Stimulated activated effector memory CD8-positive, alpha-beta T cell treated with anti-CD3 and anti-CD28 coated beads, Interleukin-12 subunit alpha, Interleukin-12 subunit beta, amount 100 ng/mL, for 72 hours (primary cell): ENCODE measurements around the gene DNAH10.

Experiments used
- ATAC-seq: fragments of 150-1000 bp; cut with Tn5 transposase; 2 replicates; pipeline ENCODE4 v1.10.0; 2021
- DNase-seq, 2 donors: peaks; one replicate each; pipeline ENCODE4 v3.0.0; 2021 to 2022; ENCODE audit warnings: low spot score in 2 of 2
- H3K27ac Mint-ChIP-seq: one replicate; pipeline ENCODE4 v1.8.0; 2022; ENCODE audit warnings: mild to moderate bottlenecking, mixed read lengths
- H3K36me3 Mint-ChIP-seq: one replicate; pipeline ENCODE4 v1.8.0; 2022; ENCODE audit warnings: mild to moderate bottlenecking, mixed read lengths
- H3K4me1 Mint-ChIP-seq: one replicate; pipeline ENCODE4 v1.8.0; 2022; ENCODE audit warnings: mixed read lengths
- H3K4me3 Mint-ChIP-seq: one replicate; pipeline ENCODE4 v1.8.0; 2022; ENCODE audit warnings: mild to moderate bottlenecking, mixed read lengths
- H3K9me3 Mint-ChIP-seq: one replicate; pipeline ENCODE4 v1.8.0; 2022; ENCODE audit warnings: mixed read lengths

DNAH10 gene

DNA sequence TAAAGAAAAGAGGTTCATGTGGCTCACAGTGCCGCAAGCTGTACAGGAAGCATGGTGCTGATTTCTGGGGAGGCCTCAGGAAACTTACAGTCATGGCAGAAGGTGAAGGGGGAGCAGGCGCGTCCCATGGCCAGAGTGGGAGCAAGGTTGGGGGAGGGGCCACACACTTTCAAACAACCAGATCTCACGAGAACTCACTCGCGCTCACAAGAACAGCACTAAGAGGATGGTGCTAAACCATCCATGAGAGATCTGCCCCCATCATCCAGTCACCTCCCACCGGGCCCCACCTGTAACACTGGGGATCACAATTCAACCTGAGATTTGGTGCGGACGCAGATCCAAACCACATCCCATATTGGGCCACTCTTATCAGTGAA lies 130.1 kb downstream of the DNAH10 start:
- Mint-ChIP-seq H3K4me1 (no peaks in the 10 kb centered on the region), H3K27ac (no peak overlapping the region), H3K4me3 (no peak overlapping the region), H3K36me3 (no peaks in the 10 kb centered on the region), H3K9me3 (no peaks in the 10 kb centered on the region)
- ATAC-seq = no peak
- DNase-seq = no peak

DNA sequence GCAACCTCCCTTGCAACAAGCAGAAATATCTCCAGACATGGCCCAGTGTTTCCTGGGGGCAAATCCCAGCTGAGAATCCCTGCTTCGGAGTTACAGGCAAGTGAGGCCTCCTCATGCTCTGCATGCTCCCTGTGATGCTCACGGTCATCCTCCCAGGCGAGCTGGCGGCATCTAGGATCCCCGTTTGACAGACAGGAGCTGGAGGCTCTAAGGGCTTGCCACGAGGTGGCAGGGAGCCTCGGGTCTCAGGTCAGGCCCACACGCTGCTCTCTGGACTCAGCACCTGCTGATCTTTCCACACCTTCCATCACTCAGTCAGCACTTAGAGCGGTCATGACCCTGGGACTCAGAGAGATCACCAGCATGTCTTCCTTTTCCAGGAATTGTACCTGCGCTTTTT lies 130.8 kb downstream of the DNAH10 start:
- H3K9me3 Mint-ChIP-seq = no peaks in the 10 kb centered on the region

DNA sequence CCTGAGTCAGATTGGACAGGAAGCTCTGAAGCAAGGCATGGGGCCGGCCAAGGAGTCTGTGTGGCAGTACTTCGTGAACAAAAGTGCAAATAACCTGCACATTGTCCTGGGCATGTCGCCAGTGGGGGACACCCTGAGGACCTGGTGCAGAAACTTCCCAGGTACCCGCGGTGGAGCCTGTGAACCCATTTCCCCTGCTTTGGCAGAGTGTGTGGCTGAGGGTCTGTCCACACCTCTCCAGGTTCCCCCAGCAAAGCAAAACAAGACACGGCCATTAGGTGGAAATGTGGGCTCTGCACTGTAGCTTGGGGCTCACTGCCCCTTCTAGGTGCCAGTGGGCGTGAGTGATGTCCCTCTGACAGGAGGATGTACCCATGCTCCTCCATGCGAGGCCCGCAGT lies 131.2 kb downstream of the DNAH10 start:
- Mint-ChIP-seq H3K4me1 (no peaks in the 10 kb centered on the region), H3K27ac (no peak overlapping the region), H3K9me3 (no peaks in the 10 kb centered on the region), H3K4me3 (no peak overlapping the region), H3K36me3 (no peaks in the 10 kb centered on the region)
- DNase-seq (no peak), ATAC-seq (no peak)

More for the DNA sequence above, 130.8 kb downstream of the DNAH10 start:
- ATAC-seq (peak; percentile 8), DNase-seq (no peak)
- H3K27ac Mint-ChIP-seq = no peak overlapping the region
- H3K4me3 Mint-ChIP-seq = no peak overlapping the region
- H3K4me1 Mint-ChIP-seq = no peaks in the 10 kb centered on the region
- no peaks in the 10 kb centered on the region for H3K36me3 Mint-ChIP-seq

DNA sequence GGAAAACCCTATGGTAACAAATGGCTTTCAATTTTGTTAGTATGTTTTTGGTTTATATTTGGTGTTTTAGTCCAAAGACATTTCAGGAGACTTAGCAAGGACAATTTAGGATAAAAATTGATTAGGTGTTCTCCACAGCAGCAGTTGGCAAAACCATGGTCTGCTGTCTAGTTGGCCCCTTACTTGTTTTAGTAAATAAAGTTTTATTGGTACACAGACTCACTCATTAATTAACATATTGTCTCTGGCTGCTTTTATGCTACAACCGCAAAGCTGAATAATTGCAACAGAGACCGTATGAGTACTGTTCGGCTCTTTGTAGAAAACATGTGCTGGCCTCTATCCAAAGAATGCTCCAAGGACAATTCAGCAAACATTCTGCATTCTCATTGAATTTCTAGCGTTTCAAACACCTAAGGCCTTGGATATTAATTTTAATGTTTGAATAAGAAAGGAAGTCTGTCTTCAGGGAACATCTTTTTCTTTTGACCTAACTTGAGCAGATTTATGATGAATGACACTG lies 132.8 kb downstream of the DNAH10 start:
- no peaks in the 10 kb centered on the region for H3K36me3 Mint-ChIP-seq
- no peaks in the 10 kb centered on the region for H3K9me3 Mint-ChIP-seq
- no peaks in the 10 kb centered on the region for H3K4me1 Mint-ChIP-seq
- no peak overlapping the region for H3K27ac Mint-ChIP-seq
- DNase-seq = no peak
- no peak overlapping the region for H3K4me3 Mint-ChIP-seq
- no peak for ATAC-seq

DNA sequence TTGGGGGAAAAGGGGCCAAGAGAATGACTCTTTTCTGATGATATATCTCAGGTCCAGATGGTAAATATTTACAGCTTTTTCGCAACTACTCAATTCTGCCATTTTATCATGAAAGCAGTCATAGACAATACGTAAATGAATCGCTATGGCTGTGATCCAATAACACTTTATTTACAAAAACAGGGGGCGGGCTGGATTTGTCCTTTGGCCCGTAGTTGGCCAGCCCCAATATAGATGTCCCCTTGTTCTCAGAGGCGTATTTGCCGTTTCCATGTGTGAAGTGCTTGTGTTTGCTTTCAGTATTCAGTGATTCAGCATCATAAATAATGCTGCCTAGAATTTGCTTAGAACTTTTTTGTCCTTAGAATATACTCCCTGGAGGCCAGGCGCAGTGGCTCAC lies 133.3 kb downstream of the DNAH10 start:
- no peak for ATAC-seq
- Mint-ChIP-seq H3K4me3 (no peak overlapping the region), H3K4me1 (no peaks in the 10 kb centered on the region), H3K9me3 (no peaks in the 10 kb centered on the region), H3K36me3 (no peaks in the 10 kb centered on the region), H3K27ac (no peak overlapping the region)
- DNase-seq = no peak

DNA sequence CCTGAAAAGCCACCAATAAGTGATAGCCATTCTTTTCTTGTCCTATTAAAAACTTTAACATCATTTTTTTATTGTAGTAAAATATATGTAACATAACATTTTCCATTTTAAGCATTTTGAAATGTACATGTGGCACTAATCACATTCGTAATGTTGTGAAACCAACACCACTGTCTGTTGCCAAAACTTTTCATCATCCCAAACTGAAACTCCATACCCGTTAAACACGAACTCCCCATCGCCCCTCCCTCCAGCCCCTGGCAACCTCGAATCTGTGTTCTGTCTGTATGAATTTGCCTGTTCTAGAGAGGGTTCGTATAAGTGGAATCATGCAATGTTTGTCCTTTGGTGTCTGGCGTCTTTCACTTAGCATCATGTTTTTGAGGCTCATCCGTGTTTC lies 134.7 kb downstream of the DNAH10 start:
- H3K4me1 Mint-ChIP-seq = peaks cover 7% of the 10 kb centered on the region
- ATAC-seq = no peak
- no peak overlapping the region for H3K27ac Mint-ChIP-seq

DNA sequence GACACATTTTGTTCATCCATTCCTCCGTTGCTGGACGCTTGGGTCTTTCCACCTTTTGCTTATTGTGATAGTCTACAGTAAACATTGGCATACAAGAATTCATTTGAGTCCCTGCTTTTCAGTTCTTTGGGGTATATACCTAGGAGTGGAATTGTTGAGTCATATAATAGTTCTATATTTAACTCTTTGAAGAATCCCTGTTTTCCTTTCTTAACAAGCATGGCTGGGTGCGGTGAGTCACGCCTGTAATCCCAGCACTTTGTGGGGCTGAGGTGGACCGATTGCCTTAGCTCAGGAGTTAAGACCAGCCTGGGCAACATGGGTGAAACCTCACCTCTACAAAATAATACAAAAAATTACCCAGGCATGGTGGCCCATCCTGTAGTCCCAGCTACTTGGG lies 135.1 kb downstream of the DNAH10 start:
- Mint-ChIP-seq H3K9me3 (no peaks in the 10 kb centered on the region), H3K36me3 (no peaks in the 10 kb centered on the region), H3K4me3 (no peak overlapping the region), H3K4me1 (peaks cover 7% of the 10 kb centered on the region), H3K27ac (no peak overlapping the region)
- no peak for DNase-seq
- ATAC-seq = no peak

More for the DNA sequence above, 134.7 kb downstream of the DNAH10 start:
- H3K9me3 Mint-ChIP-seq = no peaks in the 10 kb centered on the region
- no peak for DNase-seq
- no peak overlapping the region for H3K4me3 Mint-ChIP-seq
- H3K36me3 Mint-ChIP-seq = no peaks in the 10 kb centered on the region

DNA sequence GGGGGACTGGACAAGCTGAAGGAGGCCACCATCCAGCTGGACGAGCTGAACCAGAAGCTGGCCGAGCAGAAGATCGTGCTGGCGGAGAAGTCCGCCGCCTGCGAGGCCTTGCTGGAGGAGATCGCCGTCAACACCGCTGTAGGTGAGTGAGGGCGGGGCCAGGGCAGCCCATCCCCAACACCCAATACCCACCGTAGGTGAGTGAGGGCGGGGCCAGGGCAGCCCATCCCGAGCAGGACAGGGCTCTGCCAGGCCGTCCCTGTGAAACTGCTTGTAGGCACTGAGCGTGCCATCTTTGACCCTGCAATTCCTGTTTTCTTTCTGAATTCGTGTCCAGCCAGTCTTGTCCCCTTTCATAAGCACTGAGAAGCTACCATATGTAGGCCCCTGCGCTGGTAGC lies 136.6 kb downstream of the DNAH10 start:
- Mint-ChIP-seq H3K4me3 (no peak overlapping the region), H3K27ac (no peak overlapping the region), H3K4me1 (peaks cover 7% of the 10 kb centered on the region), H3K36me3 (no peaks in the 10 kb centered on the region), H3K9me3 (no peaks in the 10 kb centered on the region)
- ATAC-seq = no peak
- DNase-seq = no peak

DNA sequence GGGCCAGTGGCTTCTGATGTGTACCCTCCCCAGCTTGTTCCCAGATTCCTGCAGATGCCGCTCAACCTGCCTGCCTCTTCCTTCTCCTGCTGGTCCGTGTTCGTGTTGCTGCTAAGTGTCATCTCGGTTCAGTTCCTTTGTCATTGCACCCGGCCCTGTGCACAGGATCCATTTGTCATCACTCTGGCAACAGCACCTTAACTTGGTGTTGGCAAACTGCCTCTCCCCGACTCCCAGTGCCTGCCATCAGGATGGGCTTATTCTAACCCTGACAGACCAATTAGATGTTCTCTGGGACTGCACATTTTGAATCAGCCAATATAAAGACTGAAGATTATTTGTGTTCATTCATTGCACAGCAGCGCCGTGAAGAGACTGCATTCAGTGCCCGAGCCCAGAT lies 137.3 kb downstream of the DNAH10 start:
- H3K4me3 Mint-ChIP-seq = no peak overlapping the region
- no peaks in the 10 kb centered on the region for H3K9me3 Mint-ChIP-seq
- no peaks in the 10 kb centered on the region for H3K36me3 Mint-ChIP-seq
- ATAC-seq = no peak
- no peak overlapping the region for H3K27ac Mint-ChIP-seq
- H3K4me1 Mint-ChIP-seq = peaks cover 7% of the 10 kb centered on the region
- no peak for DNase-seq

DNA sequence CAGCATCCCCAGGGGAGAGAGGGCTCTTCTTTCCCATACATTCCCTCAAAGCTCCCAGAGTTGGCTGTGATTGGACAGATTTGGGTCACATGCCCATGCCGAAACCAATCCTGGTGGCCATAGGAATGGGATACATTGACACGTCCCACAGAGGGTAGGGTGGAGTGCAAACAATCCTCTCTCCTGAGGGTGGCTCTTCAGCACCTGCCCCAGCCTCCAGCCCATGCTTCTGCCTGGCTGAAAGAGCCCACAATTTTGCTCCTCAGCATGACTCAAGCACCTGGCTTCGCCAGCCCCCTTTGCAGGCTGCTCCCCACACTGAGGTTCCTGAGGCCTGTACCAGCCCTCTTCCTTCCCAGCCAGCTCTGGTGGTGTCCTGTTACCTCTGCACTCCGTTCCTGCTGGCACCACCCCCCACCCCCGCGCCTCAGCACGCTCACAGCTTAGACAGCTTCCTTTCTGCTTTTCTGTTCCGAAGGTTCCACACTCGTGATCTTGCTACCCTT lies 138.8 kb downstream of the DNAH10 start:
- Mint-ChIP-seq H3K4me3 (no peak overlapping the region), H3K27ac (no peak overlapping the region), H3K9me3 (no peaks in the 10 kb centered on the region), H3K4me1 (peaks cover 14% of the 10 kb centered on the region), H3K36me3 (no peaks in the 10 kb centered on the region)
- DNase-seq (no peak), ATAC-seq (peak; percentile 41)

DNA sequence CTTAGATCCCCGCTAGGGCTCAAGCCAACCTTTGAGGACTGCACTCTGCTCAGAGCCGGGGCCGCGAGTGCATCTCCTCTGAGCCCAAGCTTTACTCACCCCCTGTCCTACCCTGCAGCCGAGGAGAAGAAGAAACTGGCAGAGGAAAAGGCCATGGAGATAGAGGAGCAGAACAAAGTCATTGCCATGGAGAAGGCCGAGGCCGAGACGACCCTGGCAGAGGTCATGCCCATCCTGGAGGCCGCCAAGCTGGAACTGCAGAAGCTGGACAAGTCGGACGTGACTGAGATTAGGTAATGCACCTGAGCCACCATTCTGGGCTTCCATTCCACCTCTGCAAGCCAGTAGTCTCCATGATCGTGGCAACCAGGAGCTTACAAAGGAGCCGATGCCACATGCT lies 140.7 kb downstream of the DNAH10 start:
- H3K27ac Mint-ChIP-seq = no peak overlapping the region
- ATAC-seq = no peak
- H3K9me3 Mint-ChIP-seq = no peaks in the 10 kb centered on the region
- peaks cover 14% of the 10 kb centered on the region for H3K4me1 Mint-ChIP-seq
- no peaks in the 10 kb centered on the region for H3K36me3 Mint-ChIP-seq
- DNase-seq = no peak
- no peak overlapping the region for H3K4me3 Mint-ChIP-seq

DNA sequence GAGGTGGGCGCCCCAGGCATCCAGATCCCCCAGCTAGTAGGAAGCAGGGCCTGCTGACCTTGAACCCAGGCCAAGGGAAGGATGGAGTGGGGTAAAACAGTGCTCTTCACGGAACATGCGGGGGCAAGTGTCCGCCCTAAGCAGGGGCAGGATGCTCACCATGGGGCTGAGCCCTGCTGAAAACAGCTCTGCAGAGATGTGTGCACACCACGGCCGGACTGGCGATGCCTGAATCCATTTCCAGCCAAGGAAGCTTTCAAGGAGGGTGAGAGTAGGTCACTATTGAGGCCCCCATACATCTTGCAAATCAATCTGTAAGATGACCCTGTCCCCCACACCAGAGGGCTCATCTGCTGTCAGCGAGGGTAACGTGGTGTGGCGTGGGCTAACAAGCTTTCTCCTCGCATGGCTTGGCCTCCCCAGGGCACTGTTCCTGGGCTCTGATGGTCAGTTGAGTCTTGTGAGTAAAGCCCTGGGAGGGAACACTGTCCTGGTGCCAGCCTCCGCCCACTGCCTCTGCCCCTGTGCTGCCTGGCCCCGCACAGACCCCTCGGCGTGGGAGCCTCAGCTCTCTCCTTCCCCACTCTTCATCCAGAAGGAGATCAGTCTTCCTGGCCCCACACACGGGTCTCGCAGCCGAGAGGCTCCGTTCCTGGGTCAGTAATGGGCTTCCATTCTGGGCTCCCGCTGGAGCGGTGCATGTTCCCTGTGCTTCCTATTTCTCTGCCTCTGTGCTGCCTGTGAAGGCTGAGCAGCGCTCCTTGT lies 141.4 kb downstream of the DNAH10 start:
- Mint-ChIP-seq H3K4me3 (no peak overlapping the region), H3K9me3 (no peaks in the 10 kb centered on the region), H3K4me1 (peaks cover 14% of the 10 kb centered on the region), H3K27ac (no peak overlapping the region), H3K36me3 (no peaks in the 10 kb centered on the region)
- ATAC-seq = no peak
- no peak for DNase-seq

DNA sequence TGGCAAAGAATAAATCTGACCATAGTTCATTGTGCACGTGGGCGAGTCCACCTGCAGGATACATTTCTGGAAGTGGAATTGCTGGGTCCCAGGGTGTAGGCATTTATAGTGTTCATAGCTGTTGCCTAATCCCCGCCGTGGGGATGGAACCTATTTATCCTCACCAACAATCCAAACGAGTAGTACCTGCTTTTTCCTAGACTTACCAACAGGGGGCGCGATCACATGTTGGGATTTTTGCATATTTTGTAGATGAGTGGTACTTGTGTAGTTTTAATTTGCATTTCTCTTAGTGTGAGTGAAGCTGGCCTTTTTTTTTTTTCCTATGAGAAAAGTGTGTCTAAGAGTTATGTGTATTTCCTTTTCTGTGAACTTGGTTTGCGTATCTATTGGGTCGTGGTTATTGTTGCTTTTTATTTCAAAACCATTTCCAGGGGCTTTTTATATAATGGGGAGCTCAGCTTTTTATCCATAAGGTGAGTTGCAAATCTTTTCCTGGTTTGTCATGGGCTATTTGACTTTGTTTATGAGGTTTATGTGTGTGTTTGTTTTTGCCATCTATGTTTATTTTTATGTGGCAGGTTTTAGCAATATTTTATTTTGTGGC lies 143.3 kb downstream of the DNAH10 start:
- Mint-ChIP-seq H3K36me3 (no peaks in the 10 kb centered on the region), H3K9me3 (no peaks in the 10 kb centered on the region), H3K4me3 (no peak overlapping the region), H3K27ac (no peak overlapping the region), H3K4me1 (peaks cover 15% of the 10 kb centered on the region)
- DNase-seq (peak; percentile 57 to 81), ATAC-seq (peak; percentile 55)

DNA sequence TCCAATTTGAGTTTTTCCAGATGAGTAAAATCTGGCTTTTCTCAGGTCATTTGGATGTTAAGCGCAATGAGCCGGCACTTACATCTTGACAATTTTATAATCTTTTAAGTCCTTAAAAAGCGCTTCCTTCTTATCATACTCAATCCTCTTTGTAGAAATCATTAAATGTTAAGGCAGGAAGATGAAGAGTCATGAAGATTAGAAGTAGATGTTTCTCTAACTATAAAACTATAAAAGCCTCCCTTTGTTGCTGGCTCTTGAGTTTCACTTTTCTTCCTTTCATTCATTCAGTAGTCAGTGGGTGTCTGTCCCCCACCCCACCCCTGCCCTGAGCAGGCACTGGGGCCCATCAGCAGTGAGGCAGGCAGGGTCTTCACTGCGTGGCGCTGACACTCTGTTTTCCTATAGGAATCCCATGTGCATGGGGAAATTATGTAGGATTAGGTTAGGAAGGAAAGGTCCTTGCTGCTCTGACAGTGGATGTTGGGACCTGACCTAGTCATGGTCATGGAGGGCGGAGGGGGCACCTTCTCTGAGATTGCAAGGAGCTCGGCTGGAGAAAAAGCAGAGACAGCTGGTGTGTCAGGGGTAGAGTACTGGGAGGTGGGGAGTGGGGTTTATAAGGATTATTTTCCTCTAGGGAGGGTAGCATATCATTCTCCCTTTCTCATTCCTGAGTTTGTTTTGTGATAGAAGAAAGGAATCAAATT lies 144.8 kb downstream of the DNAH10 start:
- Mint-ChIP-seq H3K27ac (no peak overlapping the region), H3K9me3 (no peaks in the 10 kb centered on the region), H3K36me3 (peaks cover 6% of the 10 kb centered on the region), H3K4me1 (peaks cover 14% of the 10 kb centered on the region), H3K4me3 (no peak overlapping the region)
- DNase-seq (no peak), ATAC-seq (no peak)

DNA sequence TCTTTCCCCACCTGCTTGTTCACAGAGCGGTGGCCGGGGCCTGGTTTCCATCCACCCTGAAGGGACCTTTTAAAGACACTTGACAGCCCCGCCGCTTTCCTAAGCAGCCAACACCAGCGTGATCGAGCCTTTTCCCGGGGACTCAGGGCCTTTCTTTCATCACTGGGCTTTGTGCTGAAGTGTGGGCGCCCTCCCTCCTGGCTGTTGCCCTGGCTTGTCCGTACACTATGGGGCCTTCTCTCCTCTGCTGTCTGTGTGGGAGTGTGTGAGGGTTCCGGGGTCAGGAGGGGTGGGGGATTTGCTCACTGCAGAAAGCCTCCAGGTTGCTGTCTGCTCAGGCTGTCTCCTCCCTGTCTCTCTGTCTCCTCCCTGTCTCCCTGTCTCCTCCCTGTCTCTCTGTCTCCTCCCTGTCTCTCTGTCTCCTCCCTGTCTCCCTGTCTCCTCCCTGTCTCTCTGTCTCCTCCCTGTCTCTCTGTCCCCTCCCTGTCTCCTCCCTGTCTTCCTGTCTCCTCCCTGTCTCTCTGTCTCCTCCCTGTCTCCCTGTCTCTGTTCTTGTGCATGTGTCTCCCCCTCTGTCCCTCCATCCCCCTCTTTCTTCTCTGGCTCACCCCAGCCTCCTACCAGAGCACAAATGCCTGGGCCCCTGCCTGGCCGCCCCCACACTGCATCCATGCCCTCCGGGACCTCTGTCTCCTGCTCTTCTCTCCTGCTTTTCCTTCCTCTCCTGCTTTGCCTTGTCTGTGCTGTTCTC lies 145.8 kb downstream of the DNAH10 start:
- no peaks in the 10 kb centered on the region for H3K9me3 Mint-ChIP-seq

More for the DNA sequence above, 145.8 kb downstream of the DNAH10 start:
- H3K27ac Mint-ChIP-seq = no peak overlapping the region
- peaks cover 6% of the 10 kb centered on the region for H3K36me3 Mint-ChIP-seq
- no peak for ATAC-seq
- peaks cover 14% of the 10 kb centered on the region for H3K4me1 Mint-ChIP-seq
- no peak overlapping the region for H3K4me3 Mint-ChIP-seq
- DNase-seq = no peak
